ENCODE data around the gene EEFSEC.

EEFSEC gene

GRCh38 chr3:128419311-128419710 is 266.0 kb downstream of the EEFSEC start:
- DNase-seq = no peak

GRCh38 chr3:128420289-128420688 is 267.0 kb downstream of the EEFSEC start:
- no peak for DNase-seq

DNA sequence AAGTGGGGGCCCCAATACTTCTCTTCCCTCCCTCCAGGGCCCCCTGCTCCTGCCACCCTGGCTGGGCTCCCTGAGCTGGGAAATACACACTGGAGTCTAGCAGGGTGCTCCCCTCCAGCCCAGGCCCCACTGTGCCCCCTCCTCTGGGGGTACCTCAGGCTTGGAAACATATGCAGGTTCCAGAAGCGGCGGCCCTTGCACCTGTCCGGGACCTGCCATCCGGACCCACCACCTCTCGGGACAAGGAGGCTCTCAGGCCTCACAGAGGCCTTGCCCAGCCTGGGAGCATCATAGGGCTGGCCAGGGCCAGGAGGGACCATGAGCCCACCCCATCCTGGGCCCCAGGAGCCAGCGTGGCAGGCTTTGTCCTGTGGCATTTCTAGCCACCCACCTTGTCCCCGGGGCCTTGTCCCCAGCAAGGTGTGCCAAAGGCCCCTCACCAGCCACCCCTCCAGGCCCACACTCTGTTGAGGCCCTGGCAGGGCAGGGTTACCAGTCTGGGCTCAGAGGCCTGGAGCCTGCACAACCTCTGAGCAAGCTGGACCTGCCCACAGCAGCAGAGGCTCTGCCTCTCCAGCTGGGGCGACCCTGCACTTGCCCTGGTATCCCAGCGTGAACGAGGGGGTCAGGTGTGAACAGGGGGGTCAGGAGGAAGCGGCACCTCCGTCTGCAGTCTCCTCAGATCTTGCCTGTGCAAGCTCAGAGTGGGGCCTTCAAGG is 267.6 kb downstream of the EEFSEC start:
- no peak for DNase-seq

GRCh38 chr3:128421439-128421836 is 268.2 kb downstream of the EEFSEC start:
- DNase-seq = no peak

DNA sequence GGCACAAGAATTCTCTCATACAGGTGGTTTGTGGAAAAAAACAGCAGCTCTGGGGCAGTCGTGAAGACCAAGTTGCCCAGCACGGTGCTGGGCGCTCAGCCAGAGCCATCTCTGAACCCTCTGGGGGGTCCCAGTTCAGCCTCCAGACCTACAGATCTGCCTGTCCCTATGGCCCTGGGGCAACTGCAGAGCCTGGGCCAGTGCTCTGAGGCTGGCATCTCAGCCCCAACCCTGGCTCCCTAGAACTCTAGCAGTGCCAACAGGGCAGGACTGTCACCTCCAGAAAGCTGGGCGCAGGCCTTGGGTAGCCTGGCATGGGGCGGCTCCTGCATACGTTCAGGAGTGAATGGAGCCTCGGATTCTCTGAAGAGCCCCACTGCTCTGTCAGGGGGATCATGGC is 268.7 kb downstream of the EEFSEC start:
- DNase-seq = no peak

- DNase-seq = no peak
These were observed 269.7 kb downstream of the EEFSEC start for GRCh38 chr3:128422762-128423524.

DNA sequence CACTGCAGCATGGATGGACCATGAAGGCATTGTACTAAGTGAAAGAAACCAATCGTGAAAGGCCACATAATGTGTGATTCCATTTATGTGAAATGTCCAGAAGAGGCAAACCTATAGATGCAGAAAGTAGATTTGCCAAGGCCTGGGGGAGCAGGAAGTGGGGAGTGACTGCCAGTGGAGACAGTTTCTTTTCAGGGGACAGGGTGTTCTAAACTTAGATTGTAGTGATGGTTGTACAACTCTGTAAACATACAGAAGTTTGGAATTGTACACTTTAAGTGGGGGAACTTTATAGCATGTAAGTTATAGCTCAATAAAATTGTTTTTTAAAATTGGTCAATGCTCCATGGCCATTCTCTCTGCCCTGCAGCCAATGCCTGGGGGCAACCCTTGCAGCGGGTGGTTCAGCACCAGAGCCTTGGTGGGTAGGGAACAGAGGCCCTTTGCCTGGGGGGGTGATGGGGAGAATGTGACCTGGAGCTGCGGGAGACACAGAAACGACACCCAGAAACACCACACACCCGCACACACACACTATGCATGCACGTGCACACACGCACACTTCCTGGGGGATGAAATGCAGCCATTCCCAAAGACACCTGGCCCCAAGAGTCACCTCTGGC is 270.4 kb downstream of the EEFSEC start:
- no peak for DNase-seq

DNA sequence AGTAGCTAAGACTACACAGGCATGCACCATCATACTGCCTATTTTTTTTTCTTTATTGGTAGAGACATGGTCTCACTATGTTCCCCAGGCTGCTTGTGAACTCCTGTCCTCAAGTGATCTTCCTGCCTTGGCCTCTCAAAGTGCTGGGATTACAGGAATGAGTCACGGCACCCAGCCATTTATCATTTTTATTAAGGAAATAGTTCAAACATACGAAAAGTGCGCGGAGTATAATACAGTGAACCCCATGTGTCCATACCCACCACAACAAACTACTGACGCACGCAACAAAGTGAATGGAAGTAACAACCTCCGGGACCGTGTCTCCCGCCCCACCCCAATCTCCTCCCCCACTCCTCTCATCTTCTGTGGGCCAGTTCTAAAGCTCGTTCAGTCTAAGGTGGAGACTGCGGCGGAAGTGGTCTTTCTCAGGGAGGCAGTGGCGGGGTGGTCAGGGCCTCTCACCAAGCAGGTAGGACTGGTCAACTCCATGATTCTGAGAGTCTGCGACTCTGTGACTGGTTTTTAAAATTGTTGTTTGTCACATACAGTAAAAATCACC is 271.3 kb downstream of the EEFSEC start:
- DNase-seq = no peak

- DNase-seq = no peak
These were observed 272.0 kb downstream of the EEFSEC start for GRCh38 chr3:128425142-128425845.

GRCh38 chr3:128425846-128426127 is 272.5 kb downstream of the EEFSEC start:
- DNase-seq = no peak

DNA sequence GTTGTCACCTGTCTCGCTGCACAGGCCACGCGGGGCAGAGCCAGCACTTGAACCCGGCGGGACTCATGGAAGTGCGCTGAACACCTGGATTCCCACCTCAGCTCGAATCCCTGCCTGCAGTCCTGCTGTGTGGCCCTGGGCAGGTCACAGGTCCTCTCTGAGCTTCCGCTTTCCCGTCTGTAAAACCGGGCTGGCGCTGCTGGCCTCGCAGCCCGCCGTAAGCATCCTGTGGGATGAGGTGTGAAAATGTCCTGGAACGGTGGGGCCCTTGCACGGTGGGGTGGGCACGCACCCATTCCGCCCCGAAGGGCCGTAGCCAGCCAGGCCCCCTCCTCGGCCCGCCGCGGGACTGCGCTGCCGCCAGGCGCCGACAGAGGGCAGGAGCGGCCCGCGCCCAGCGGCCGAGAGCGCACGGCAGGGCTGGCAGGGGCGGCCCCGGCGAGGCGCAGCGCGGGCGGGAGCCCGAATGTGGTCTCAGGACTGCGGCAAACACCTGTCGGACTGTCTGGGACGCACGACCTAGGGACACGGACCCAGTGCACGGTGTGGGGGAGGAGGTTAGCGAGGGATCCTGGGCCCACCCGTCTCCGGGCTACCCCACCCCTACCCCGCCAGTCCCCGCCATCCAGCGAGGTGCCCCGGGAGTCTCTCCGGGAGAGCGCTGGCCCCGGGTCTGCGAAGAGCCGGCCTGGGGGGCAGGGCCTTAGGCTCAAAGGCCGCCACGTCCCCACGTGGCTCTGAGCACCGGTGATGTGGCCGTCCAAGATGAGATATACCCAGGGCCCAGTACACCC is 273.0 kb downstream of the EEFSEC start:
- peak; percentile 33 for DNase-seq

DNA sequence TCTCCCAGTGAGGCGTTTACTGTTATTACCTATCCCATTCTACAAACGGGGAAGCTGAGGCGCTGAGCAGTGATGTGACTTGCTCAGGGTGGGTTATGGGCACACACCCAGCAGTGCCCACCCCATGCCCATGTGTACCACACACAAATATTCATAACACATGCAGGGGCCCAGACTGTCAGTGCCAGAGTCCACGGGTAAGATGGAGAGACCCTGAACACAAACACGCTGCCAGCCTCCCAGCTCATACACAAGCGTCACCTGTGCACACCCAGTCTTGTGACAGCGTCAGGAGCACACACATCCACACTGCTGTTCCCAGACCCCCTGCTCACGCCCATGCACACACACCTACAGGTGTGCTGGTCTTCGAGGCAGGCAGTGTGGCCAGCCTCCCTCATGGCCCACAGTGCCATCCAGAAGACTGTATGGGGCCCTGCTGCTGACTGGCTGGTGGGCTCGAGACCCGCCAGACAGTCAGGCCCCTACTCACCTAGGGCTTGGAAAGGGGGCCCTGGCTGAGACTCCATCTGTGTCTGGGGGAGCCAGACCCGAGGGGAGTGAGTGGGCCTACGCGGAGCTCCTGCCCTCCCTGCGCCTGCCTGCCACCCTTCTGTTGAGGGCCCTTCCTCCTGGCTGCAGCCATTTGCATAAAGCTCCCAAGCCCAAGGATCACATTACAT is 274.0 kb downstream of the EEFSEC start:
- no peak for DNase-seq

DNA sequence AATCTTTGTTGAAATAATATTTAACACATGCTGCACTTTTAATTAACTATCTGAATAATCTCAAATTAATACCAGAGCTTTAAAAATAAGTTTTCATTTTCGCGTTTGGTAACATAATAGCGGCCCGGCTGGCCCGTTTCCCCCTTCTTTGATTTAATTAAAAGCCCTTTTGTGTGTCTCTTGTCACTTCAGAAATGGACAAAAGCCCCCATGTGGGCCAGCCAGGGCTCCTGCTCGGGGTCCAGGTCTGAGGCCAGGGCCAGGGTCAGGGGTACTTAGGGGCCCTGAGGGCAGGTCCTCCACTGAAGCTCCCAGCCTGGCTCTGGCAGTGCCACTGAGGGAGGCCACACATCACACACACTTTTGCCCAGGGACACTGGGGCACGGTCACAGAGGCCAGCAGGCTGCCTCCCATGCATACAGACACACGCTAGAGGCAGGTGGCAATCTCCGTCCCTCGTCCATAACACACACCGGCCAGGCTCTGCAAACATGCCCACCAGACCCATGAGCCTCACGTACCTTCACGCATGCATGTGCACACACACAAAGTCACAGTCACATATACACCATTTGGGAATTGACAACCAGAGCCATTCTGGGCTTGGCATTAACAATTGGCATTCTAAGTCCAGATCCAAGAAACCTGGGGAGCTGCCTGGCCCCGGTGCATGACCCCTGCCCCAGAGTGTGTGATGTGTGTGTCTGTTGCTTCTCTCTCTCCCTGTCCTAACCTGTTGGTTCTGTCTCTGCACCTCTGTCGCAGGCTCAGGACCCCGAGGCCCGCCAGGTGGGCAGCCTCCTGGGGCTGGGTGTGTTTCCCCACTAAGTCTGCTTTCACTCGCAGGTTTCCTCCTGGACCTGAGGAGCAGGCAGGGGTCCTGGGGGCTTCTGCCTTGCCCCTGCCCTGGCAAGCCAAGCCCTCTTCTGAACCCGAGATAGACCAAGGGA is 274.9 kb downstream of the EEFSEC start:
- no peak for DNase-seq

GRCh38 chr3:128429275-128429674 is 276.0 kb downstream of the EEFSEC start:
- DNase-seq = no peak

DNA sequence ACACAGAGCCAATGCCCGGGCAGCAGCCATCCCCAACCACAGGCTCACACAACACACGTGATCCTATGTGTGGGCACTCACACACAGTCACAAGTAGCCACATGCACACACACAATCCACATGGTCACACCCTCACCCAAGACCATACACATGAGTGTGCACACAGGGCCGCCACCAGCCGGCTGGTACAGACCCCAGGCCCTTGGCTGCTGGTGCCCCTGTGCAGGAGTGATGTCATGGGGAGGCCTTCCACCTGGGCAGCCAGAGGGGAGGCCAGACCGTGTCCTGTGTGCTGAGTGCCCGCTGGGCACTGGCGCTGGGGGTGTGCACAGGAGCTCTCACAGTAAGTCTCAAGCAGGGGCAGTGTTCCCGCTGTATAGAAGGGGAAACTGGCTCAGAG is 276.5 kb downstream of the EEFSEC start:
- no peak for DNase-seq

DNA sequence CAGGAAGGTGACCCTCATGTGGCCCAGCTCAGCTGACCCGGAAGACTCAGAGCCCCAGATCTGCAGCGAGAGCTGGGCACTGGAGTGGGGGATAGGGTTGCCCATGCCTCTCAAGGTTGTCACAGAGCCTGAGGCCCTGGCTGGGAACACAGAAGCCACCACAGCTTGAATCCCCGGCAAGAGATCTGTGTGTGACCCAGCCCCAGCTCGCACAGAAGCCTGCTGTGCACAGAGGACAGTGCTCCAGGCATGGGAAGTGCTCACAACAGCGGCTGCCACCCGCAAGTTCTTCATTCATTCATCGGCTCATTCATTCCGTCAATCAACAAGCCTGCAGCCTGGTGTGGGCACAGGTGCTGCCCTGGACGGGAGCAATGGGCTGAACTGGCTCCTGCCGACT is 277.0 kb downstream of the EEFSEC start:
- DNase-seq = no peak

GRCh38 chr3:128430731-128431130 is 277.4 kb downstream of the EEFSEC start:
- DNase-seq = no peak

DNA sequence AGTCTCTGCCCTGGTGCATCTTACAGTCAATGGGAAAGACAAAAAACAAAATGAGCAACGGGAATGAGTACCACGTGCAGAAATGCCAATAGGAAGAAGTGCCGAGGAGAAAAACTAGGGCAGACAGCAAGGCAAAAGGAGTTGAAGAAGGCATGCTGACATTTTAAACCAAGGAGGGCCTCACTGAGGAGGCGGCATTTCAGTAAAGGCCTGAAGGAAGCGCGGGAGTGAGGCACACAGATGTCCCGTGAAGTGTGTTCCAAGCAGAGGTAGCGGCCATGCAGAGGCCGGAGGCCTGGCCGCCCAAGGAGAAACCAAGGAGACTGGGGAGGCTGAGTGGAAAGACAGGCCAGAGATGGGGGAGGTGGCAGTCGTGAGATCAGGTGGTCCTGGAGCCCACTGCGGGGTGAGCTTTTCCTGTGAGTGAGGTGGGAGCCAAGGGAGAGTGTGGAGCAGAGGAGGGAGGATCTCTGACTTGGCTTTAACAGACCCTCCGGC is 278.6 kb downstream of the EEFSEC start:
- no peak for DNase-seq

GRCh38 chr3:128432301-128432970 is 279.2 kb downstream of the EEFSEC start:
- no peak for DNase-seq
